ENCODE measurements around the gene BANK1. TPM values are rescaled to one million over a fixed set of nuclear protein-coding genes. Genes with fewer than 3 reads are reported as not detected.

BANK1 gene
- total and polyA plus RNA-seq, 2 donors (not counting 1 experiment from before 2014, with no cell fraction given) = 0.20 to 0.83 TPM

- TF ChIP-seq EZH2 (IDR thresholded peaks at IDR 0.05; ENCODE audit: low read length, missing control alignments) (no peak), CTCF (conservative IDR thresholded peaks at IDR 0.05 in 1 of 2, IDR thresholded peaks at IDR 0.05 in 1 of 2; ENCODE audit: low read depth in 1 of 2, low read length in 2 of 2) (no peak)
- no peak for DNase-seq (ENCODE audit: low read depth in 2 of 2)
- no peak overlapping the region for H3K4me2 ChIP-seq (ENCODE audit: extremely low read depth, insufficient read depth, low read length)
- no peaks in the 10 kb centered on the region for H4K20me1 ChIP-seq (ENCODE audit: control insufficient read depth, extremely low read depth, insufficient read depth, low read length)
- no peak overlapping the region for H2AFZ ChIP-seq (ENCODE audit: low read length)
- H3K79me2 ChIP-seq (ENCODE audit: control insufficient read depth, insufficient read depth, low read length) = no peaks in the 10 kb centered on the region
- no peaks in the 10 kb centered on the region for H3K9me3 ChIP-seq (ENCODE audit: control insufficient read depth, insufficient read depth, low read depth, low read length)
- H3K9ac ChIP-seq (ENCODE audit: insufficient read depth, low read length) = no peak overlapping the region
- no peak overlapping the region for H3K27ac ChIP-seq (ENCODE audit: insufficient read depth, low read length)
- H3K36me3 ChIP-seq (ENCODE audit: control insufficient read depth, insufficient read depth, low read length) = no peaks in the 10 kb centered on the region
- no peaks in the 10 kb centered on the region for H3K4me1 ChIP-seq (ENCODE audit: control insufficient read depth, extremely low read depth, insufficient read depth, low read length)
- no peak overlapping the region for H3K4me3 ChIP-seq (replicated peaks in 1 of 4; ENCODE audit: control extremely low read depth in 1 of 4, insufficient read depth in 1 of 4, low read depth in 3 of 4, low read length in 4 of 4)
- no peaks in the 10 kb centered on the region for H3K27me3 ChIP-seq (ENCODE audit: control insufficient read depth, insufficient read depth, low read length)
These were observed 120.3 kb downstream of the BANK1 start for GRCh38 chr4:101910786-101911373.

GRCh38 chr4:101911616-101912015, 121.1 kb downstream of the BANK1 start:
- Histone ChIP-seq H3K27me3 (ENCODE audit: control insufficient read depth, insufficient read depth, low read length) (no peaks in the 10 kb centered on the region), H3K4me2 (ENCODE audit: extremely low read depth, insufficient read depth, low read length) (no peak overlapping the region), H3K4me1 (ENCODE audit: control insufficient read depth, extremely low read depth, insufficient read depth, low read length) (no peaks in the 10 kb centered on the region), H3K79me2 (ENCODE audit: control insufficient read depth, insufficient read depth, low read length) (no peaks in the 10 kb centered on the region), H3K9ac (ENCODE audit: insufficient read depth, low read length) (no peak overlapping the region), H3K36me3 (ENCODE audit: control insufficient read depth, insufficient read depth, low read length) (no peaks in the 10 kb centered on the region), H3K4me3 (replicated peaks in 1 of 4; ENCODE audit: control extremely low read depth in 1 of 4, insufficient read depth in 1 of 4, low read depth in 3 of 4, low read length in 4 of 4) (no peak overlapping the region), H3K27ac (ENCODE audit: insufficient read depth, low read length) (no peak overlapping the region), H4K20me1 (ENCODE audit: control insufficient read depth, extremely low read depth, insufficient read depth, low read length) (no peaks in the 10 kb centered on the region), H2AFZ (ENCODE audit: low read length) (no peak overlapping the region), H3K9me3 (ENCODE audit: control insufficient read depth, insufficient read depth, low read depth, low read length) (no peaks in the 10 kb centered on the region)
- no peak for DNase-seq (ENCODE audit: low read depth in 2 of 2)
- no peak for TF ChIP-seq EZH2 (IDR thresholded peaks at IDR 0.05; ENCODE audit: low read length, missing control alignments)
- no peak for TF ChIP-seq CTCF (conservative IDR thresholded peaks at IDR 0.05 in 1 of 2, IDR thresholded peaks at IDR 0.05 in 1 of 2; ENCODE audit: low read depth in 1 of 2, low read length in 2 of 2)

GRCh38 chr4:101914761-101915160, 124.2 kb downstream of the BANK1 start:
- H3K27ac ChIP-seq (ENCODE audit: insufficient read depth, low read length) = no peak overlapping the region
- no peak overlapping the region for H3K4me2 ChIP-seq (ENCODE audit: extremely low read depth, insufficient read depth, low read length)
- no peak overlapping the region for H3K9ac ChIP-seq (ENCODE audit: insufficient read depth, low read length)
- no peaks in the 10 kb centered on the region for H3K36me3 ChIP-seq (ENCODE audit: control insufficient read depth, insufficient read depth, low read length)
- no peaks in the 10 kb centered on the region for H3K27me3 ChIP-seq (ENCODE audit: control insufficient read depth, insufficient read depth, low read length)
- no peak for DNase-seq (ENCODE audit: low read depth in 2 of 2)
- no peaks in the 10 kb centered on the region for H4K20me1 ChIP-seq (ENCODE audit: control insufficient read depth, extremely low read depth, insufficient read depth, low read length)
- no peak overlapping the region for H2AFZ ChIP-seq (ENCODE audit: low read length)
- H3K4me3 ChIP-seq (replicated peaks in 1 of 4; ENCODE audit: control extremely low read depth in 1 of 4, insufficient read depth in 1 of 4, low read depth in 3 of 4, low read length in 4 of 4) = no peak overlapping the region
- no peaks in the 10 kb centered on the region for H3K9me3 ChIP-seq (ENCODE audit: control insufficient read depth, insufficient read depth, low read depth, low read length)
- H3K79me2 ChIP-seq (ENCODE audit: control insufficient read depth, insufficient read depth, low read length) = no peaks in the 10 kb centered on the region
- no peak for TF ChIP-seq EZH2 (IDR thresholded peaks at IDR 0.05; ENCODE audit: low read length, missing control alignments)
- TF ChIP-seq CTCF (conservative IDR thresholded peaks at IDR 0.05 in 1 of 2, IDR thresholded peaks at IDR 0.05 in 1 of 2; ENCODE audit: low read depth in 1 of 2, low read length in 2 of 2) = no peak
- no peaks in the 10 kb centered on the region for H3K4me1 ChIP-seq (ENCODE audit: control insufficient read depth, extremely low read depth, insufficient read depth, low read length)

Data from fibroblast of lung (primary cell).